Right lobe of liver (tissue), 4 donors: Measurements from ENCODE around the gene FGF4.

Source experiments
- POLR2A ChIP-seq: fragments of 450-650 bp; IDR thresholded peaks from one replicate; pipeline ENCODE4 v1.6.1; 2017; ENCODE audit warnings: antibody characterized with exemption, mild to moderate bottlenecking
- TF ChIP-seq, protein P1 (sequence below), 4 donors: fragments of 200-600 bp in 3 of 4; fragments of 450-650 bp in 1 of 4; IDR thresholded peaks; one replicate each; pipeline versions ENCODE4 v1.5.1 to v1.8.0; 2016 to 2022; ENCODE audit warnings: antibody characterized with exemption in 4 of 4, mild to moderate bottlenecking in 2 of 4
- donor health status: DM: no; HTN: no; CAD: no.
- donor health status: DM: no; HTN: no; CAD: no.
- donor health status: DM: no; HTN: yes; CAD: no.

DNA sequence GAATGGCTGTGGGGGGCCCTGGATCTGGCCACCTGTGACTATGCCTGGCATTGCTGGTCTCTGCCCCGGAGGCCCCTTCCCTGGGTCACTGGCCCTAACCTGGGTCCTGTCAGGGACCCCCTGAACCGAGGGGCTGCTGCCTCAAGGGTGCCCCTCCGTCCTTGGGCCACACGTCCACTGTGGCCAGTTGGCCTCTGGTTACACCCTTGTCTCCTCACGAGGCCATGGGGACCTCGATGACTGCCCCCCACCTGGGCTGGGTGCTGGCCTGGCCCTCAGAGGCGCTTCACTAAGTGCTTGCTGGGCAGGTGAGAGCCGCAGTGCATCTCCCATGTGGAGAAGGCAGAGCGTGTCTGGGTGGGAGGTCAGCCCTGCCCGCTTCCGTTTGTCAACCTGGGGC is 44.0 kb downstream of the FGF4 start:
- TF ChIP-seq, protein P1, sequence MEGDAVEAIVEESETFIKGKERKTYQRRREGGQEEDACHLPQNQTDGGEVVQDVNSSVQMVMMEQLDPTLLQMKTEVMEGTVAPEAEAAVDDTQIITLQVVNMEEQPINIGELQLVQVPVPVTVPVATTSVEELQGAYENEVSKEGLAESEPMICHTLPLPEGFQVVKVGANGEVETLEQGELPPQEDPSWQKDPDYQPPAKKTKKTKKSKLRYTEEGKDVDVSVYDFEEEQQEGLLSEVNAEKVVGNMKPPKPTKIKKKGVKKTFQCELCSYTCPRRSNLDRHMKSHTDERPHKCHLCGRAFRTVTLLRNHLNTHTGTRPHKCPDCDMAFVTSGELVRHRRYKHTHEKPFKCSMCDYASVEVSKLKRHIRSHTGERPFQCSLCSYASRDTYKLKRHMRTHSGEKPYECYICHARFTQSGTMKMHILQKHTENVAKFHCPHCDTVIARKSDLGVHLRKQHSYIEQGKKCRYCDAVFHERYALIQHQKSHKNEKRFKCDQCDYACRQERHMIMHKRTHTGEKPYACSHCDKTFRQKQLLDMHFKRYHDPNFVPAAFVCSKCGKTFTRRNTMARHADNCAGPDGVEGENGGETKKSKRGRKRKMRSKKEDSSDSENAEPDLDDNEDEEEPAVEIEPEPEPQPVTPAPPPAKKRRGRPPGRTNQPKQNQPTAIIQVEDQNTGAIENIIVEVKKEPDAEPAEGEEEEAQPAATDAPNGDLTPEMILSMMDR (IDR thresholded peaks at IDR 0.05), result no peak
- TF ChIP-seq POLR2A, result no peak
